ENCODE measurements around the gene UNC119.

DNA sequence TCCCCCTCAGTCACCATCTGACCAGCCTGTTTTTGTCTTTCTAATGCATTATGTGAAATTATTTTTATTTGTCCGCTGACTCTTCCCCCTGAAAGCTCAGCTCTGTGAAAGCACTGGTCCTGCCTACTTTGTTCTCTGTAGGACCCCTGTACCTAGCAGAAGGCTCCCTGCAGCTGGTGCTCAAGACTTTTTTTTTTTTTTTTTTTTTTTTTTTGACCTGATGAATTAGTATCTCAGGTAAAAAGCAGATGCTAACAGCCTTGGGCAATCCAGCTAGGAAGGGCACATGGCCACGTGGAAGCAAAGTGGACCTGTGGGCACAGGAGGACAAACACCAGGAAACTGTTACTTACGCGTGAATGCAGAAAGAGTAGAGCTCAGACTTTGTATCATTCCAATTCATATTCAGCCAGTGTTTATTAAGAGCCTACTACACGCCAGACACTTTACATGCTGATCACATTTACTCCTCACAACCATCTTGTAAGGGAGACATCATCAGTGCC is 629 bp upstream of the UNC119 start:
- TF ChIP-seq, protein P1, sequence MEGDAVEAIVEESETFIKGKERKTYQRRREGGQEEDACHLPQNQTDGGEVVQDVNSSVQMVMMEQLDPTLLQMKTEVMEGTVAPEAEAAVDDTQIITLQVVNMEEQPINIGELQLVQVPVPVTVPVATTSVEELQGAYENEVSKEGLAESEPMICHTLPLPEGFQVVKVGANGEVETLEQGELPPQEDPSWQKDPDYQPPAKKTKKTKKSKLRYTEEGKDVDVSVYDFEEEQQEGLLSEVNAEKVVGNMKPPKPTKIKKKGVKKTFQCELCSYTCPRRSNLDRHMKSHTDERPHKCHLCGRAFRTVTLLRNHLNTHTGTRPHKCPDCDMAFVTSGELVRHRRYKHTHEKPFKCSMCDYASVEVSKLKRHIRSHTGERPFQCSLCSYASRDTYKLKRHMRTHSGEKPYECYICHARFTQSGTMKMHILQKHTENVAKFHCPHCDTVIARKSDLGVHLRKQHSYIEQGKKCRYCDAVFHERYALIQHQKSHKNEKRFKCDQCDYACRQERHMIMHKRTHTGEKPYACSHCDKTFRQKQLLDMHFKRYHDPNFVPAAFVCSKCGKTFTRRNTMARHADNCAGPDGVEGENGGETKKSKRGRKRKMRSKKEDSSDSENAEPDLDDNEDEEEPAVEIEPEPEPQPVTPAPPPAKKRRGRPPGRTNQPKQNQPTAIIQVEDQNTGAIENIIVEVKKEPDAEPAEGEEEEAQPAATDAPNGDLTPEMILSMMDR (IDR thresholded peaks at IDR 0.05) = no peak
- no peak for TF ChIP-seq RNF2 (IDR thresholded peaks at IDR 0.05; ENCODE audit: borderline replicate concordance, low read depth)
- TF ChIP-seq RCOR1 (IDR thresholded peaks at IDR 0.05; ENCODE audit: low read depth, low read length) = no peak
- TF ChIP-seq SMC3 (IDR thresholded peaks at IDR 0.05) = no peak
- TF ChIP-seq POLR2A (IDR thresholded peaks at IDR 0.05; ENCODE audit: low read length) = no peak
